SK-N-SH treated with all-trans-retinoic acid at 6 μM for 48 hours (cell line): ENCODE measurements around the gene ACSM3.

Experiments
- BACH2 ChIP-seq: fragments of 250-450 bp; sonication (Bioruptor Pico); IDR thresholded peaks from 2 replicates; pipeline ENCODE4 v1.9.0; 2021; ENCODE audit warnings: mild to moderate bottlenecking, borderline replicate concordance
- CSDC2 ChIP-seq: fragments of 250-450 bp; sonication (Bioruptor Pico); IDR thresholded peaks from 2 replicates; pipeline ENCODE4 v1.5.0; 2020; ENCODE audit warnings: mild to moderate bottlenecking, moderate library complexity
- GLIS3 ChIP-seq: fragments of 250-450 bp; sonication (Bioruptor Pico); IDR thresholded peaks from 2 replicates; pipeline ENCODE4 v1.5.0; 2020; ENCODE audit warnings: mild to moderate bottlenecking, moderate library complexity
- ISL1 ChIP-seq: fragments of 250-450 bp; sonication (Bioruptor Pico); IDR thresholded peaks from 2 replicates; pipeline ENCODE4 v2.1.2; 2022; ENCODE audit warnings: mild to moderate bottlenecking, moderate library complexity
- OSR1 ChIP-seq: fragments of 250-450 bp; sonication (Bioruptor Pico); IDR thresholded peaks from 2 replicates; pipeline ENCODE4 v1.8.0; 2022; ENCODE audit warnings: moderate library complexity, mild to moderate bottlenecking, inconsistent platforms
- PPARA ChIP-seq: fragments of 250-450 bp; sonication (Bioruptor Pico); IDR thresholded peaks from 2 replicates; pipeline ENCODE4 v1.5.0; 2020; ENCODE audit warnings: mild to moderate bottlenecking, borderline replicate concordance
- RARB ChIP-seq: fragments of 250-450 bp; sonication (Bioruptor Pico); IDR thresholded peaks from 2 replicates; pipeline ENCODE4 v1.8.0; 2021; ENCODE audit warnings: mild to moderate bottlenecking, moderate library complexity
- ZFP3 ChIP-seq: fragments of 250-450 bp; sonication (Bioruptor Pico); IDR thresholded peaks from 2 replicates; pipeline ENCODE4 v1.5.0; 2020; ENCODE audit warnings: mild to moderate bottlenecking, moderate library complexity
- ZFP30 ChIP-seq: fragments of 450-650 bp; formaldehyde crosslinking; IDR thresholded peaks from 2 replicates; pipeline ENCODE4 v1.5.0; 2022; ENCODE audit warnings: mild to moderate bottlenecking, moderate library complexity
- ZNF565 ChIP-seq: fragments of 450-650 bp; formaldehyde crosslinking; conservative IDR thresholded peaks from 2 replicates; pipeline ENCODE4 v1.5.0; 2020; ENCODE audit warnings: low read depth, mild to moderate bottlenecking, moderate library complexity
- TF ChIP-seq, protein P1 (sequence below): fragments of 250-450 bp; sonication (Bioruptor Pico); IDR thresholded peaks from 2 replicates; pipeline ENCODE4 v1.8.0; 2020; ENCODE audit warnings: mild to moderate bottlenecking, moderate library complexity, borderline replicate concordance
- TF ChIP-seq, protein P2 (sequence below): fragments of 250-450 bp; sonication (Bioruptor Pico); IDR thresholded peaks from 2 replicates; pipeline ENCODE4 v1.5.1; 2020; ENCODE audit warnings: low read depth, mild to moderate bottlenecking, moderate library complexity
- TF ChIP-seq, protein P3 (sequence below): fragments of 250-450 bp; sonication (Bioruptor Pico); IDR thresholded peaks from 2 replicates; pipeline ENCODE4 v1.5.0; 2020; ENCODE audit warnings: mild to moderate bottlenecking, moderate library complexity
- TF ChIP-seq, protein P4 (sequence below): fragments of 250-450 bp; sonication (Bioruptor Pico); IDR thresholded peaks from 2 replicates; pipeline ENCODE4 v1.8.0; 2021; ENCODE audit warnings: low read depth, mild to moderate bottlenecking, moderate library complexity, borderline replicate concordance

DNA sequence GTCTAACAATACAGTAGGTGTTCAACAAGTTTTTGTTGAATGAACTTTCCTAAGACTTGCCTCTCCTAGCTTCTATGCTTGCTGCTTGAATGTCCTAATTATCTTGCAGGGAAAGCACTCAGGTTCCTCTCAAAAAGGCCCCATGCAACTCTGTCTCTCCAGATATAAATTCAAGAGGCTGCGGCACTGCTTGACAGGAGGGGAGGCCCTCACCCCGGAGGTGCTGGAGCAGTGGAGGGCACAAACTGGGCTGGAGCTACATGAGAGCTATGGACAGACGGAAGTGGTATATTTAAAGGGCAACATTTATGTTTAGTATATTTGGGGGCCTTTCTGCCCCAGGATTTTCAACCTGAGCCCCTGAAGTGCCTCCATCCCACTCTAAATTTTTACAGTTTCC is 36.6 kb upstream of the ACSM3 start:
- TF ChIP-seq, protein P1, sequence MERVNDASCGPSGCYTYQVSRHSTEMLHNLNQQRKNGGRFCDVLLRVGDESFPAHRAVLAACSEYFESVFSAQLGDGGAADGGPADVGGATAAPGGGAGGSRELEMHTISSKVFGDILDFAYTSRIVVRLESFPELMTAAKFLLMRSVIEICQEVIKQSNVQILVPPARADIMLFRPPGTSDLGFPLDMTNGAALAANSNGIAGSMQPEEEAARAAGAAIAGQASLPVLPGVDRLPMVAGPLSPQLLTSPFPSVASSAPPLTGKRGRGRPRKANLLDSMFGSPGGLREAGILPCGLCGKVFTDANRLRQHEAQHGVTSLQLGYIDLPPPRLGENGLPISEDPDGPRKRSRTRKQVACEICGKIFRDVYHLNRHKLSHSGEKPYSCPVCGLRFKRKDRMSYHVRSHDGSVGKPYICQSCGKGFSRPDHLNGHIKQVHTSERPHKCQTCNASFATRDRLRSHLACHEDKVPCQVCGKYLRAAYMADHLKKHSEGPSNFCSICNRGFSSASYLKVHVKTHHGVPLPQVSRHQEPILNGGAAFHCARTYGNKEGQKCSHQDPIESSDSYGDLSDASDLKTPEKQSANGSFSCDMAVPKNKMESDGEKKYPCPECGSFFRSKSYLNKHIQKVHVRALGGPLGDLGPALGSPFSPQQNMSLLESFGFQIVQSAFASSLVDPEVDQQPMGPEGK (CRISPR knock-in tag) = no peak
- TF ChIP-seq BACH2 (CRISPR knock-in tag) = no peak
- no peak for TF ChIP-seq OSR1
- TF ChIP-seq ZFP3 (CRISPR knock-in tag) = no peak
- no peak for TF ChIP-seq RARB
- TF ChIP-seq, protein P2, sequence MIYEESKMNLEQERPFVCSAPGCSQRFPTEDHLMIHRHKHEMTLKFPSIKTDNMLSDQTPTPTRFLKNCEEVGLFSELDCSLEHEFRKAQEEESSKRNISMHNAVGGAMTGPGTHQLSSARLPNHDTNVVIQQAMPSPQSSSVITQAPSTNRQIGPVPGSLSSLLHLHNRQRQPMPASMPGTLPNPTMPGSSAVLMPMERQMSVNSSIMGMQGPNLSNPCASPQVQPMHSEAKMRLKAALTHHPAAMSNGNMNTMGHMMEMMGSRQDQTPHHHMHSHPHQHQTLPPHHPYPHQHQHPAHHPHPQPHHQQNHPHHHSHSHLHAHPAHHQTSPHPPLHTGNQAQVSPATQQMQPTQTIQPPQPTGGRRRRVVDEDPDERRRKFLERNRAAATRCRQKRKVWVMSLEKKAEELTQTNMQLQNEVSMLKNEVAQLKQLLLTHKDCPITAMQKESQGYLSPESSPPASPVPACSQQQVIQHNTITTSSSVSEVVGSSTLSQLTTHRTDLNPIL (CRISPR knock-in tag) = no peak
- no peak for TF ChIP-seq GLIS3 (CRISPR knock-in tag)
- no peak for TF ChIP-seq ISL1 (CRISPR knock-in tag)
- TF ChIP-seq, protein P3, sequence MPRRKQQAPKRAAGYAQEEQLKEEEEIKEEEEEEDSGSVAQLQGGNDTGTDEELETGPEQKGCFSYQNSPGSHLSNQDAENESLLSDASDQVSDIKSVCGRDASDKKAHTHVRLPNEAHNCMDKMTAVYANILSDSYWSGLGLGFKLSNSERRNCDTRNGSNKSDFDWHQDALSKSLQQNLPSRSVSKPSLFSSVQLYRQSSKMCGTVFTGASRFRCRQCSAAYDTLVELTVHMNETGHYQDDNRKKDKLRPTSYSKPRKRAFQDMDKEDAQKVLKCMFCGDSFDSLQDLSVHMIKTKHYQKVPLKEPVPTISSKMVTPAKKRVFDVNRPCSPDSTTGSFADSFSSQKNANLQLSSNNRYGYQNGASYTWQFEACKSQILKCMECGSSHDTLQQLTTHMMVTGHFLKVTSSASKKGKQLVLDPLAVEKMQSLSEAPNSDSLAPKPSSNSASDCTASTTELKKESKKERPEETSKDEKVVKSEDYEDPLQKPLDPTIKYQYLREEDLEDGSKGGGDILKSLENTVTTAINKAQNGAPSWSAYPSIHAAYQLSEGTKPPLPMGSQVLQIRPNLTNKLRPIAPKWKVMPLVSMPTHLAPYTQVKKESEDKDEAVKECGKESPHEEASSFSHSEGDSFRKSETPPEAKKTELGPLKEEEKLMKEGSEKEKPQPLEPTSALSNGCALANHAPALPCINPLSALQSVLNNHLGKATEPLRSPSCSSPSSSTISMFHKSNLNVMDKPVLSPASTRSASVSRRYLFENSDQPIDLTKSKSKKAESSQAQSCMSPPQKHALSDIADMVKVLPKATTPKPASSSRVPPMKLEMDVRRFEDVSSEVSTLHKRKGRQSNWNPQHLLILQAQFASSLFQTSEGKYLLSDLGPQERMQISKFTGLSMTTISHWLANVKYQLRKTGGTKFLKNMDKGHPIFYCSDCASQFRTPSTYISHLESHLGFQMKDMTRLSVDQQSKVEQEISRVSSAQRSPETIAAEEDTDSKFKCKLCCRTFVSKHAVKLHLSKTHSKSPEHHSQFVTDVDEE (CRISPR knock-in tag) = no peak
- TF ChIP-seq CSDC2 (CRISPR knock-in tag) = no peak
- TF ChIP-seq ZNF565 (CRISPR knock-in tag) = no peak
- TF ChIP-seq, protein P4, sequence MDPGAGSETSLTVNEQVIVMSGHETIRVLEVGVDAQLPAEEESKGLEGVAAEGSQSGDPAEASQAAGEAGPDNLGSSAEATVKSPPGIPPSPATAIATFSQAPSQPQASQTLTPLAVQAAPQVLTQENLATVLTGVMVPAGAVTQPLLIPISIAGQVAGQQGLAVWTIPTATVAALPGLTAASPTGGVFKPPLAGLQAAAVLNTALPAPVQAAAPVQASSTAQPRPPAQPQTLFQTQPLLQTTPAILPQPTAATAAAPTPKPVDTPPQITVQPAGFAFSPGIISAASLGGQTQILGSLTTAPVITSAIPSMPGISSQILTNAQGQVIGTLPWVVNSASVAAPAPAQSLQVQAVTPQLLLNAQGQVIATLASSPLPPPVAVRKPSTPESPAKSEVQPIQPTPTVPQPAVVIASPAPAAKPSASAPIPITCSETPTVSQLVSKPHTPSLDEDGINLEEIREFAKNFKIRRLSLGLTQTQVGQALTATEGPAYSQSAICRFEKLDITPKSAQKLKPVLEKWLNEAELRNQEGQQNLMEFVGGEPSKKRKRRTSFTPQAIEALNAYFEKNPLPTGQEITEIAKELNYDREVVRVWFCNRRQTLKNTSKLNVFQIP (CRISPR knock-in tag) = no peak
- no peak for TF ChIP-seq PPARA (CRISPR knock-in tag)
- TF ChIP-seq ZFP30 = no peak
